GM18498 (cell line): ENCODE measurements around the gene ETS1.

Experiments
- ATAC-seq: cut with Tn5 transposase; IDR thresholded peaks from one replicate; pipeline ENCODE4 v1.9.1; 2021; ENCODE audit warnings: mild to moderate bottlenecking, moderate library complexity; ENCODE audit not compliant: unreplicated experiment

The ETS1 gene

DNA sequence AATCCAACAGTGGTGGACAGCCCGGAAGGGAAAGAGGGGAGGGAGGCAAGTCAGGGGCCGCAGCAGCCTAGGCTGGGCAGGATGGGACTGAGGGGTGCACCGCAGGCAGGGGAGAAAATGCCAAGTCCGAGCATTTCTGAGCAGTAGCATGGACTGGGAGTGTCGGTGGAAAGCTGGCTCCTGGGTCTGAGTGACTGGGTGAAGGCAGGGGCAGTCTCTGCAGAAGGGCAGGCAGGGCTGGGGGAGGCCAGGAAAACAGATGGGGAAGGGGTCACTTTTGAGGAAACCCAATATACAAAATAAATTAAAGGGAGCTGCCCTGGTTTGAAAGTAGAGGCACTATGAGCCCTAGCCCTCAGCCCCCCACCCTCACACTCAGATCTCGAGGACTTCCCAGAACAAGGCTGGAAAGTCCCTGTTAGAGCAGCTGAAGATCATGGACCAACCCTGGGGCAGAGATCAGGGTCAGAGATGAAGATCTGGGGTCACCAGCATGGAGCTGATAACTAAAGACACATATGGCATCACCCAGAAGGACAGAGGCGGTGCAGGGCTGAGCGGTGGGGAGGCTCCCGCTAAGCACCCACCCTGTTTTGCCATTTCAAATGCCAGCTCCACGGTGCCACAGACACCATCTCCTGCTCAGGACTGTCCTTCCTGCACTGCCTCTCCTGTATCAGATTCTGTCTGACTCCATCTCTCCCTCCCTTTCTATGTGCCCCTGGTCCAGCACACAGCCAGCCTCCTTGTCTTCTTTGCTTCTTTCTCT lies 32.4 kb upstream of the ETS1 start:
- no peak for ATAC-seq

DNA sequence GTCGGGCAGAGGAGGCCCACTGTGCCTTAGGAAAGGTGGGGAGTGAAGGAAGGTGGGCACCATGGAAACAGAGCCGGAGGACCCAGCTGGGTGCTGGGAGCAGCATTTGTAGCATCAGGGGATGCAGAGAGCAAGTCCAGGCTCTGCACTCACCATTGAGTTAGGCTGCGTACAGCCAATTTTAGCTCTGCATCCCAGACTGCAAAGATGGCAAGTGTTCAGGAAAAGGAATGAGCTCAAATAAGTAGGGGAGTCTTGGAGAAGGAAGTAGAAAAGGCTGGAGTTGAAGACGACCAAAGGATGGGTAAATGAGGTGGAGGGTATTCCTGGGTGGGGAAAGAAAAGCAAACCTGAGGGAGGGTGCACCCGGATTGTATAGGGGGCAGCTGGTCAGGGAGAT lies 31.6 kb upstream of the ETS1 start:
- ATAC-seq, result no peak

DNA sequence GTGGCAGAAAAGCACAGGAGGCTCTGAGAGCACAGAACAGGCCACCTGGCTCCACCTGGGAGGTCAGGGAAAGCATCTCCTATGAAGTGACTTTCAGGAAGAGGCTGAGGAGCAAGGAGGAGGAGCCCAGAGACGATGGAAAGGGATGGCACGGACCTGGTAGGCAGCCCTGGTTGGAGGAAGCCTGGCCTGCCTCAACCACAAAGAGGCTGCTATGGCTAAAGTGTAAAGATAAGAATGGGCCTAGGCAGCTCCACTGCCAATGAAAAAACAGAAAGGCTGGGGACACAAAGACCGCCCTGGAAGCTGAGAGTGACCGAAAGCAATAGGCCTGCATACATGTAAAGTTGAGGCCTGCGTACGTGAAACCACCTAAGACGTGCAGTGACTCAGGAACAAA lies 31.2 kb upstream of the ETS1 start:
- ATAC-seq, result no peak

DNA sequence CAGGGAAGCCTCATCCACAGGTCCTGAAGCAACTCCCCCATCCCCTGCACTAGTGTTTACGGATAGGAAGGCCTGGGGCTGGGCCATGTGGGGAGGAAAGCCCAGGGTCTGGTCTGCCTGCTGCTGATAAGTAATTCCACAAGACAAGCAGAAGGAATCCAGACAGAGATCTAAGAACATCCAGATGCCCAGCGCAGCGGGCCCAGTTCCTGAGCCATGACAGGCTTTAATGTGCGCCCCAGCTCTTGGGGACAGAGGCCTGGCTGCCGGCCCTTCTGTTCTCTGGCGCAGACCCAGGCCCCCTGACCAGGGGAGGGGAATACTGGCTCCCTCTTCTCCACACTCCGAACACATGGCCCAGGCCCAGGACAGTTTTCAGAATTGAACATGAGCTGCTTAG lies 28.8 kb upstream of the ETS1 start:
- ATAC-seq, result no peak

DNA sequence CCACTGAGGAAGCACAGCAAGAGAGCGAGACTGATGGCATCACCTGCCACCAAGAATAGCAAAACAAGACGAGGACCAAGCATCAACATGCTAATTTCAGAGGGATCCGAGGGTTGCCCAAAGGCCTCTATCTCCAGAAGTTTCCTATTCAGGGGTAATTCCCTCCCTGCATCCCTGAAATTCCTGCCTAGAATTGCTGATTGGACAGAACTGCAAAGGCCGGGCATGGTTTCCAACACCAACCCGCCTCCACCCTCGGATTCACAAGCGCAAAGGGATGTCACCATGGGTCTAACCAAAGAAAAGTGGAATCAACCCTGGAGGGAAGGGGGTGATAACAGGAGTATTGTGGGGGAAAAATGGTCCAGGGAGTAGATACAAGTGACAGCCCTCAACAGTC lies 28.3 kb upstream of the ETS1 start:
- no peak for ATAC-seq

DNA sequence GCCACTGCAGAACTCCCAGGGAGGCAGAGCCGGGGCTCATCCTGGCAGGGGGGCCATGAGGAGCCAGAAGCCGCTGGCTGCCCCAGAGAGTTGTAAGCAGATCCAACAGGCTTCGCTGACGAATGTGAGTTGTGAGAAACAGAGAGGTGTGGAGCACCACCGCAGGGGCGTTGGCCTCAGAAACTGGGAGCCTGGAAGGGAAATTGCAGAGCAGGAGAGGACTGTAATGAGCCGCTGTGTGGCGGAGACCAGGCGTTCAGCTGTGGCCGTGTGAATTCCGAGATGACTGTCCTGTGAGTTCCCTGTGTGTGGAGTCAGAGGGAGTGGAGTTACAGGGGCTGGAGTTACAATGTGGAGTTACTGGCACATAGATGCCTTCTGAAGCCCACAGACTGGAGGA lies 27.7 kb upstream of the ETS1 start:
- ATAC-seq, result no peak

DNA sequence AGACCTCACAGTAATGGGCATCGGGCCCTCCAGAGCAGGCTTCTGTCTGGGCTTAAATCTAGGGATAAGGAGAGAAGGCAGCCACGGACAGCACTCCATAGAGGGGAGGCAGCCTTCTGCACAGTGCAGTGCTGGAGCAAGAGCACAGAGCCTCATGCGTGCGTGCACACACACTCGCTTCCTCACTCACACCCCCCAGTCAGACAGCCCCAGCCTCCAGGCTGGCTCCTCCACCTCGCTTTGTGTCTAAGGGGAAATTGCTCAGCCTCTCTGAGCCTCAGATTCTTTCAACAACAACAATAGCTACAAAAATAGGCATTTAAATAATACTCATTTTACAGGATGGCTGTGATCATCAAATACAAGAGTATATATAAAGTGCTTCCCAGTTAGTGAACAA lies 26.7 kb upstream of the ETS1 start:
- ATAC-seq, result no peak

DNA sequence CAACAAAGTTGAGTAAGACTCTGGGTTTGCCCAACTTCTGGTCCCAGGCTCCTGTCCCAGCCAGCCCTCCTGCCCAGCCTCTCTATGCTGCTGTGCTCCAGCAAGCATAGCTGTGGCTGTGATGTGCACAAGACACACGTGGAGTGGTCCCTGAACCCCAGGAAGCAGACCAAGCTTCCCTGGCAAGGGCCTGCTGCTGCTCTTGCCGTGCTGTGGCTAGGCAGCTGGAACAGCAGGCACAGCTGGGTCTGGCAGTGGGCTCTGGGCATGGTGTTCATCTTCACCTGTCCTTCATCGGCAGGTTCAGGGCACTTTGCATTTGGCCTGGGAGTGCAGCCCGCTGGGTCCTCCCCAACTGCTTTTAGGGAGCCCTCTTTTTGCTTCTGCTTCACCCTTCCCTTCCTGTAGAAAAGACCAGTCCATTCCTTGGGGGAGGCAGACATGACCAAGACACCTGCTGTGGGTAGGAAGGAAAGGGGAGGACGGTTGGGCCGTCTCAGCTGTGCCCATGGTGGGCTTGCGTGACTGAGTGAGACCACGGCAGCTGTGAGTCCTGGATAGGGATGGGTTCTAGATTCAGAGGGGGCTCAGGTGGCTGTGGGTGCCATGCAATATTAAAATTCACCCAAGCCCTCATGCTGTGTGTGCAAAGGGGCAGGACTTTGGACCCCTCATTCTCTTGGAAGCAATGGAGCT lies 26.1 kb upstream of the ETS1 start:
- no peak for ATAC-seq

DNA sequence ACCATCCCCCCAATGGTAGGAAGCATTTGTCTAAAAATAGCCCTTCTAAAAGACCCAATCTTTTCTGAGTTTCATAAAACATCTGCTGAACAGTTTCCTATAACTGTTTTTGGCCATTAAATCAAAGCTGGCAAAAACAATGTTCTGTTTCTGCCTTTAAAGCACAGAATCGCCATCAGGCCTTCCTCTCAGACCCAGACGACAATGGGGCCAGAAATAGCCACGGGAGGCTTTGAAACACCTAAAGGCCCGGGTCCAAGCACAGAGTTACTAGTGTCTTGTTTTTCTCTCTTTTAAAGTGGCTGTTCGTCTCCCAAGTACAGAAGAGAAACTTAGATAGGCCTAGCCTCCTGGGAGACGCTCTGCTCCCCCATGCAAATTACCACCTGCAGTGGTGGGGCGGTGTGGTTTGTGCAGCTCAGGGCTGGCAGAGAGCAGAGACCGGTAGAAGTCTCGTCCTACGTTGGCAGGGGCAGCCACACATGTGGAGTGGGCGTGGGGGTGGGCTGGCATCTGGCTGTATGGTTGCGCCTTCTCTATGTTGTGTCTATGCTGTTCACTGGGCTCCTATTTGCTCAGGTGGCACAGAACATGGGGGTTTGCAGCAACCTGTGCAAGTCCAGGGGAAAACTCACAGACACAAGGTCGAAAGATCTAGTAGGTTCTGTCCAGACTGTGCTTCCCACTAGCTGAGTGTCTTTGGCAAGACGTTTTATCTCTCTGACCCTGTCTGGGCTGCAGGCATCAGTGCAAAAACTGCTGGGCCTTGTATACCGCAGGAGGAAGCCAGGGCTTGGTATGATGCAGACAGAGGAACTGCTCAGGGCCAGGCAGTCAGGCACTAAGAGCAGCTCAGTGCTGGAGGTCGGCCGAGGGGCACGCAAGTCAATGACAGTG lies 23.6 kb upstream of the ETS1 start:
- peak; percentile 98 for ATAC-seq

DNA sequence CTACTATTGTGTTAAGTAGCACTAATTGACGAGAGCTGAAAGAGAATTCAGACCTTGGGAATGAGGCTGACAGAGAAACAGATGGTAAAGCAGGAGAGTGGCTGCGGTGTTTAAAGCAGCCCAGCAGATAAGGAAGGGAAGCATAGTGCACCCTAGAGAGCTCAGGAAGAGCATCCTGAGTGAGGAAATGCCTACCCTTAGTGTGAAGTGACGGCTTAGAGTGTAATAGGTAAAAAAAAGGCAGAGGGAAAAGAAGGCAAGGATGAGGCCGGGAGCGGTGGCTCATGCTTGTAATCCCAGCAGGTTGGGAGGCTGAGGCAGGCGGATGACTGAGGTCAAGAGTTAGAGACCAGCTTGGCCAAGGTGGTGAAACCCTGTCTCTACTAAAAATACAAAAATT lies 22.4 kb upstream of the ETS1 start:
- no peak for ATAC-seq

DNA sequence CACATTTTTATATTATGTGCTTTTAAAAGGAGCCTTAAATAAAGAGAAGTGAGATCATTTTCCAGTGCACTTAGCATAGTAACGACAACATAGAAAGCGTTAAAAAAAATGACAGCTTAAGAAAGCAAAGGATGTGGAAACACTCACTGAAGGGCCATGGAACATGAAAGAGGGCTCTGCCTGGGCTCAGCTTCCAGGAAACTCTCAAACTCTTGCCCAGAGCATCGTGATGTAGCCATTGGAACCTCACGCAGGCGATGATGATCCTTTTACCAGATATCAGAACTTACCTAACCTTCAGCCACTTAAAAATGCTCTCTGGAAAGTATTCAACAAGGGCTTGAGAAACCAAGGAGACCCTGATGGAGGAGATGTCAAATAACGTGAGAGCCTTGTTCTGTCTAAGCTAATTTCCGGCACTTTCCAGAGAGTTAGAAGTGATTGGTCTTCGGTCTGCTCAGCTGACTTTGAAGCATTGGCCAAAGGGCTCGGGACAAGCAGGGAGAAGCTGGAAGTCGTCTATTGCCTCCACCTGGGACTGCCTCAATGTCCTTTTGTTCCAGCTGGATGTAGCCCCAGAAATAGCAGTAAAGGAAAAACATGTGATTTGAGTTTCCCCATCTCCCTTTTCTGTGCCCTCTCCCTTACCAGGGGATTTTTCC lies 21.5 kb upstream of the ETS1 start:
- ATAC-seq, result no peak

DNA sequence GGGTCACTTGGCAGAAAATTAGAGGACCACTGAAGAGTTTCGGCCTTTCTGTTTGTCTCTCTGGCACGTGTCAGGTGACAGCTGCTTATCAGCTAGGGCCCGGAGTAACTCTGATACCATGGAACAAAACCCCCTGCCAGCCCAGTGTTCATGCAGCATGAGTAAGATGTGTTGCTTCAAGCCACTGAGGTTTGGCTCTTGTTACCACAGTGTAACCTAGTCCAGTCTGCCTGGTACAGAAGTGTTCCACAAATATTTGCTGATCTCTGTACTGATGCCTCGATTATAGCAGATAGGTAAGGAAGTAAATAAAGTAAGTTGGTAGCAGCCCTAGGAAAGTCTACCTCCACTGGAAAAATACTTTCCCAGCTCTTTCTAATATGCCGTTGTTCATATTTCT lies 20.5 kb upstream of the ETS1 start:
- no peak for ATAC-seq

DNA sequence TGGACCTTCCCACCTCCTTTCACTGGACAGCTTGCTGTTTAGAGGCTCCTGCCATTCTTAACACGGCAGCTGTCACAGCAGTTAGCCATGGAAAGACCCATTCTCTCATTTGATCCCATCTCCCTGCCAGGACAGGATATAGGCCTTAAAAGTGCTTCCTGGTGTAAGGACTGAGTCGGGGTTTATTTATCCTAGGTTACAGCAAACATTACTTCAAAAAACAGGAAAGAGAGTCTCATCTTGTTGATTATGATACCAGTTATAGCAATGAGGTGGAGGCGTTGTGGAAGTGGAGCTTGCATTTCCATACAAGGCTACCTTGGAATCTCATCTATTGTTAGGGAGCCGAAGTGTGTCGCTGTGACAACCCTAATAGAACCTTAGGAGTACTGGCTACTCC lies 17.4 kb upstream of the ETS1 start:
- ATAC-seq, result no peak

DNA sequence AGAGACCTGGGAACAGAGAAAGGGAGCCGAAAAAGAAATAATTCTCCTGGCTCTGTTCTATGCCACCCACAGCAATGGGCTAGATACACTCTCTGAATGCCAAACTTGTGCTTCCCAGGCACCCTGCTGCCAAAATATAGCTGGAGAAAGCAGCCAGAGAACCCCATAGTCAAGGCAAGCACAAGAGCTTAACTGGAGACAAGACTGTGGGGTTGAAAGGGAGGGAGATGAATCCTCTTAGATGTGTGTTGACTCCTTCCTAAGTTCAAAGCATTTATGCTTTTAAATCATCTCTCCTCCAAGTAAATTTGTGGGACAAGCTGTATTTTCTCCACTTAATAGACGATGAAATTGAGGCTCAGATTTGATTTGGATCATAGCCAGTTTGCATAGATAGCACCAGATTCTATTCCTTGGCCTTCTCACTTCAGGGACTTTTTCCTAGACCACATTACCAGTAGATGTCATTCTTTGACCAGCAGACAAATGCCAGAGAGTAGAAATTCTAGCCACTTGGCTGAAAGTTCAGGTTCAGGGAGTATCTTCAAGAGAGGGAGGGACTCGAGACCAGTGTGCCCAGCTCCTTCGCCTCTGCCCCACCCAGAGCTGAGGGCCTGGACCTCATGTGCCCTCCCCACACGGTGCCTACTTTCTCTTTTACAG lies 16.5 kb upstream of the ETS1 start:
- ATAC-seq, result no peak

DNA sequence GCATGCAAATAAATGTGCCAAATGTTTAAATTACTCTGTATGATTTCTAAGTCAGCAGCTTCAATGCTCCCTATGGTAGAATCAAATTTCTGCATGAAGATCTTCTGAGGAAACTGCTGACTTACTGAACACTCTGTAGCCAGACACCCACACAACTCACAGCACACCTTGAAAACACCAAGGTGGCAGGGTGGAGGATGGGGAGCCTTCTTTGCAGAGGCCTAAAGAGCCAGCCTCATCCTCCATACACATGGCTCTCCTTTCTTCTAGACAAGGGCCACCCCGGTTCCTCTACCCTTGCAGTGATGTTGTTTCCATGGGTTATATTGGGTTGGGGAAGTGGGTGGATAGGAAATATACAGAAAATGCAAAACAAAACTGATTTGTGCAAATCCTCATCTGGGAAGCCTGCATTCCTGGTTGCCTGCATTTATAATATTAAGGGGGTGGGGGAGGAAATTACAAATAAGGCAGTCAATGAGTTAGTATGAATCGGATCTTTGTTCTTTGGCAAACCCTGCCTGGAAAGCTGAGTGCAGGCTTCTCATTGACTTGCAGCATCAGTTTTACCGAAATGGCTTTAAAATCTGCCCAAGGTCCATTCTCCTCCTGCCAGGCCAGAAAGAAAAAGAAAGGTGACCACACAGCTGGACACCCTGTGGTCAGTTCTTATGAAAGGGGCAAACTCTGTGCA lies 15.8 kb upstream of the ETS1 start:
- ATAC-seq, result no peak

DNA sequence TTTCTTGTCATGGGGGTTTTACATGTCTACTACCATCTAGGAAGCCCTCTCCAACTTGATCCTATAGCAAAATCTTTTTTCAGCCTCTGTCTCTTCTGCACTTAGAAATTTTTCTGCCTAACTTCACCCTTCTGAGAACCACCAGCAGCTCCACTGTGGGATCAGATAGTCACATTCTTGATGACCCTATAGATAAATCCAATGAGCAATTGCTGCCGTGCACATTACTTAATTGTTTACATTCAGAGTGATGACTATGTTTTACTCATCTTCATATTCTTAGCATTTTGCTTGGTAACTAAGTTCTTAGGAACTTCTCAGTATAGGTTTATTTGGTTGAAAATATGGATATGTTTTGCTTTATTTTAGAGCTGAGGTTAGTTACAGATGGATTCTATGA lies 12.4 kb upstream of the ETS1 start:
- ATAC-seq, result no peak

DNA sequence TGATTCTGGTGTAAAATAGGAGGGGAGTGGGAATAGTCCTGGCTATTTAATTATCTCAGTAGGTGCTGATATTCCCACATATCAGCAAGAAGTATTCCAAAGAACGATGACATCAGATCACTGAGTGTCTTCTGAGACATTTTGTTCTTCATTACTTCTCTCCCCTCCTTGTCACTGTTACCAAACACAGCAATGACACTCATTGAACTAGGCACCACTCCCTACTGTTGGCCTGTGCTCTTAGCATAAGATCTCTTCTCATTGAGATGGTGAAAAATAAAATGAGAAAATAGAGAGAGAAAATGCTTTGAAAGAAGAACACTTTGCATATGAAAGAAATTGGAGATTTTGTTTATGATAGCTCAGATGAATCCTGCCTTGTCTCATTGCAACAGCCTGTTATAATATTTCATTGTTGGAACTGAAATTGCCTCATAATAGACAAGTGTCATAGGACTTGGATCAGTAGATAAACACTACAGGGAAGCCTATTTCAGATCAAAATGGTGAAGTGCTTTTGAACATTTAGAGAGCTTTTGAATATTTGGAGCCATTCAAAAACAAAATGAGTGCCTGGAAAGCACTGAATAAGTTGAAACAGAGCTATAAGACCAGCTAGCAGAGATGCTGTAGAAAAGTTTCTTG lies 11.3 kb upstream of the ETS1 start:
- ATAC-seq, result no peak

DNA sequence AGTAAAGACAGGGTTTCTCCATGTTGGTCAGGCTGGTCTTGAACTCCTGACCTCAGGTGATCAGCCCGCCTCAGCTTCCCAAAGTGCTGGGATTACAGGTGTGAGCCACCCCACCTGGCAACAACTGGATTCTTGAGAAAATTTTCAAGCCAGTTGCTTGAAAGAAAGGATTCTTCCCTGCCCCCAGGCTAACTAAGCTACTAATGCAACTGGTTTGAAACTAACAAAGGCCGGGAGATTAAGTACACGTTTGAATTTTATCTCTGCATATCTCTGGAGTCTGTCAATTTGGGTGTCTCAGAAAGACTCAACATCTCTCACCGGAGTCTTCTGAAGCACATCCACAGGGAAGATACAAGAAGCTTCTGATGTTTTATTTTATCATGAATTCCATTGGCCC lies 10.7 kb upstream of the ETS1 start:
- no peak for ATAC-seq

DNA sequence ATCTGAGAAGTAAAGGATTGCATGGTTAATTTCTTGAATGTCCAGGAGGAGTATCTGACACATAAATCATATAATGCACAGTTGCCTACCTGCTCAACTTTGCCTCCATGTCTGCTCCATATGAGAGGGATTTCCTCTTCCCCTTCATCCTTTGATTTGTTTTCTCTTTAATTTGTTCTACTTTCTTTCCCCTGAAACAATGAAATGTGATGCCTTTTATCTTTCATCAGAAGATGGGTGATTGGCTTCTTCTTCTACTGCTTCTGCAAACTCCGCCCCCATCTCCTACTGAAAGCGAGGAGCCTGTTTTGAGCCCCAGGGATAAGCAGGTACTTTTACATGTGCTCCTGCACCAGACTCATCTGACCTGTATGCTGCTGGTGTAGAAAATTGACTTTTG lies 9.9 kb upstream of the ETS1 start:
- ATAC-seq, result no peak

DNA sequence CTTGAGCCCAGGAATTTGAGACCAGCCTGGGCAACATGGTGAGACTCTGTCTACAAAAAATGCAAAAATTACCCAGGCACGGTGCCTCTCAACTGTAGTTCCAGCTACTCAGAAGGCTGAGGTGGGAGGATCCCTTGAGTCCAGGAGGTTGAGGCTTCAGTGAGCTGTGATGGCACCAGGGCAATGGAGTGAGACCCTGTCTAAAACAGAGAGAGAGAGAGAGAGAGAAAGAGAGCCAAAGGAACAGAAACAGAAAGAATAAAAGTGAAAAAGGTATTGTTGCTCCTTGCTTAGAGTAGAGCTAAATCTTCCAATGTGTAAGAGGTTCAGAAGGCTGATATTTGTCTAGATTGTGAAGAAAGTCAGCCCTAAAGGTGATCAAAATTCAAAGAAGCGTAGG lies 8.9 kb upstream of the ETS1 start:
- ATAC-seq, result peak; percentile 65
